Suppressor macrophage treated with lipopolysaccharide for 4 hours (primary cell): ENCODE data around the gene RHOB.

ENCODE experiments used
- DNase-seq: peaks from one replicate; pipeline ENCODE4 v3.0.0-alpha.2; 2020

The RHOB gene

GRCh38 chr2:20439503-20439902, 7.4 kb upstream of the RHOB start:
- DNase-seq, result peak; percentile 93

DNA sequence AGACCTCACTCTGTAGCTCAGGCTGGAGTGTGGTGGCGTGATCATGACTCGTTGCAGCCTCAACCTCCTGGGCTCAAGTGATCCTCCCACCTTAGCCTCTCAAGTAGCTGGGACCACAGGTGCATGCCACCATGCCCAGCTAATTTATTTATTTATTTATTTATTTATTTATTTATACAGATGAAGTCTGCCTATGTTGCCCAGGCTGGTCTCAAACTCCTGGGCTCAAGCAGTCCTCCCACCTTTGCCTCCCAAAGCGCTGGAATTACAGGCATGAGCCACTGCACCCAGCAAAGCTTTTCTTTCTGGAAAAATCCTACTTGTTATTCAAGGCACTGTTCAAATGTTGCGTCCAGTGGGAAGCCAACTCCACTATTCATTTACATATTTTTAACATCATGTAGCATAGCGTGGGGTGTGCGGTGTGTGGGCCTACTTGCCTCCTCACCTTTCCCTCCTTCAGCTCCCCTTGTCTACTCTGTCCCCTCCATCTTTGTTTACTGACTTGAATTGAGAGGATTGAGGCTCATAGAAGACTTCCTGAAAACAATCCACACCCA, 6.8 kb upstream of the RHOB start:
- DNase-seq, result no peak

- DNase-seq, result peak; percentile 56
Measured at GRCh38 chr2:20443276-20443920, 3.5 kb upstream of the RHOB start.

DNA sequence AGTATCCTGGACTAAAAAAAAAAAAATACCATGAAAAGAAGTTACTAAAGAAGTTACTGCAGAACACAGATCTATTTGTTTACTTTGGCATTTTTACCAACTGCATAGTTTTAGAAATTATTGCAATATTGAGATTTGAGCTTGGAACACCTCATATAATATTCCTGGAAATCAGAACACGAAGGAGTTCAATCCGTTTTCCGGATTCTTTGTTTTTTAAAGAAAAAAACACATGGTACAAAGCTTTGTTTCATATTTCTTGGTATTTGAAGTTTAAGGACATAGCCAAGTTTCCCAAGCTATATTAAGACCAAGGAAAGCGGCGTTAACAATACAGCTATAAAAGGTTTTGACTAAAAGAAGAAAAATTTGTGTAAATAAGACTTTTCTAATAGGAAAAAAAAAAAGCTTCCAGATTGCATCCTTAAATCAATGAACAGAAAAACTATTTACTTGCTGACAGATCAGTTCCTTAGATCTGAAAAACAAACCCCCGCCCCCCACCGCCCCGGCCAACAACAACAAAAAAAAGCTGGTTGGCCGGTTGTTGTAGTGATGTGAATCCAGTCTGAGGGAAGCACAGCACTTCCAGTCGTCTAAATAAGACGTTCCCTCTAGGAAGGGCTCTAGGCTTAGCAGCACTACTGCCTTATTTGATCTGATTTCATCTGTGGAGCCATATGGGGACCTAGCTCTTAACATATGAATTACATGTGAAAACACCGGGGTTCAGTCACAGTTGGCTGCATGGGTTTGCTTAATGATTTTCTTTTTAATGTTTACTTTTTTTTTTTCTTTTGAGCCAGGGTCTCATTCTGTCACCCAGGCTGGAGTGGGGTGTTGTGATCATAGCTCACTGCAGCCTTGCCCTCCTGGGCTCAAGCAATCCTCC, 2.5 kb upstream of the RHOB start:
- no peak for DNase-seq

DNA sequence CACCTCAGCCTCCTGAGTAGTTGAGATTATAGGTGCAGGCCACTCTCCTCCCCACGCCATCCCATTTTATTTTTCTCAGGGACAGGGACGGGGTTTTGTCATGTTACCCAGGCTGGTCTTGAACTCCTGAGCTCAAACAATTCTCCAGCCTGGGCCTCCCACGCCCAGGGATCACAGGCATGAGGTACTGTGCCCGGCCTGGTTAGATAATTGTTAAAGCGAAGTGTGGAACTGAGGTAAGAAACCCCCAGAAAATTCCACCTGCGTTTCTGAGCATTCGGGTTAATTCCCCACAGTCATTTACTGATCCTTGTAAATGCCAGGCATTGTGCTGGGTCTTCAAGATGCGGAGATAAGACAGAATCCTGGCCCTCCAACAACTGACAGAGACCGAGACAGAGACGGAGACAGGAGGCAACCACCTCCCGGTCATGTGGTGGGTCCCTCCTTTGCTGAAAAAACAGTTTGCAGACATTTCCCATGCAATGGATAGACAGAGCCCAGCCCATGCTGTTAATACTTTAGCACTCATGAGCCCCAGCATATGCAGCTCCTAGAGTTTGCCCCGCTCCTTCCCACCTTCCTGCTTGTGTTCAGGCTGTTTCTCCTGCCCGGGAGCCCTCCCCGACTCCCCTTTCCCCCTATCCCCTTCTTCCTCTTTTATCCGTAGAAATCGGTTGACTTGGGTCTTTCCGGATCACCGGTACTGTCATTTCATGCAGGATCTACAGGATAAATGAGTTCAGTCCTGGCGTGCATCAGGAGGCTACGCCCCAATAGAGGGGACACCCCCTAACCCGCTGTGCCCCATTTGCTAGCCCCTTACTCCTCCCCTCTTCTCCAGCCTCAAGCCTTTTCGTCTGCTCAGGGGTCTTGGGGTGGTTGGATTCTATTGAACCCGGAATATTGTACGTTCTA, 1.6 kb upstream of the RHOB start:
- no peak for DNase-seq

DNA sequence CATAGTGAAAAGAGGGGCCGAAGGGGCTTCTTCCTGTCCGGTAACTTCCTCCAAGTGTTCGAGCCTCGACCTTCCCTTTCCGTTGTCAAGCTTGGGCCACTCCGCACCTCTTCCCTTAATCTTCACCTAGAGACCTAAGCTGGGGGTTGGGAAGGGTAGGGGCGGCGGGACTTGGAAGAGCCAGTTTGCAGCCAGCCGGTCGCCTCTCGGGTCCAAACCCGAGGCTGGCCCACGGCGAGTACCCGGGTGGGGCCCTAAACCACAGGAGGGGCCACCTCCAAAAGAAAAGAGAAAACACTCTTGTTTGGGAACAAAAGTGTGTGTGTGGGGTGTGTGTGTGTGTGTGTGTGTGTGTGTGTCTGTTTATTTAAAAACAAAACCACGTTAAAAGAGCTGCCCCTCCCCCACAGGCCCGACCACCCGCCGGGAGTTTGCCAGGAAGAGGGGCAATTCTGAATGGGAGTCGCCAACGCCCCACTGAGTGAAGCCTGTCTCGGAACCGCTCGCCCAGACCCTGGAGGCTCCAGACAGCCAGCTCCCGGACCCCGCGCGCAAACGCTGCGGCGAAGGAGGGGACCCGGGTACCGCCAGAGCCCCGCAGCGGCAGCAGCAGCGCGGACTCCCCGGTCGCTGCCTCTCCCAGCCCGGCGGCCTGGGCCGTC, 488 bp upstream of the RHOB start:
- DNase-seq, result no peak

DNA sequence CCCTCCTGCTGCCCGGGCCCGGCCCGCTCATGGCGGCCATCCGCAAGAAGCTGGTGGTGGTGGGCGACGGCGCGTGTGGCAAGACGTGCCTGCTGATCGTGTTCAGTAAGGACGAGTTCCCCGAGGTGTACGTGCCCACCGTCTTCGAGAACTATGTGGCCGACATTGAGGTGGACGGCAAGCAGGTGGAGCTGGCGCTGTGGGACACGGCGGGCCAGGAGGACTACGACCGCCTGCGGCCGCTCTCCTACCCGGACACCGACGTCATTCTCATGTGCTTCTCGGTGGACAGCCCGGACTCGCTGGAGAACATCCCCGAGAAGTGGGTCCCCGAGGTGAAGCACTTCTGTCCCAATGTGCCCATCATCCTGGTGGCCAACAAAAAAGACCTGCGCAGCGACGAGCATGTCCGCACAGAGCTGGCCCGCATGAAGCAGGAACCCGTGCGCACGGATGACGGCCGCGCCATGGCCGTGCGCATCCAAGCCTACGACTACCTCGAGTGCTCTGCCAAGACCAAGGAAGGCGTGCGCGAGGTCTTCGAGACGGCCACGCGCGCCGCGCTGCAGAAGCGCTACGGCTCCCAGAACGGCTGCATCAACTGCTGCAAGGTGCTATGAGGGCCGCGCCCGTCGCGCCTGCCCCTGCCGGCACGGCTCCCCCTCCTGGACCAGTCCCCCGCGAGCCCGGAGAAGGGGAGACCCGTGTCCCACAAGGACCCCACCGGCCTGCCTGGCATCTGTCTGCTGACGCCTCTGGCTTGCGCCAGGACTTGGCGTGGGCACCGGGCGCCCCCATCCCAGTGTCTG, 767 bp downstream of the RHOB start:
- peak; percentile 53 for DNase-seq

DNA sequence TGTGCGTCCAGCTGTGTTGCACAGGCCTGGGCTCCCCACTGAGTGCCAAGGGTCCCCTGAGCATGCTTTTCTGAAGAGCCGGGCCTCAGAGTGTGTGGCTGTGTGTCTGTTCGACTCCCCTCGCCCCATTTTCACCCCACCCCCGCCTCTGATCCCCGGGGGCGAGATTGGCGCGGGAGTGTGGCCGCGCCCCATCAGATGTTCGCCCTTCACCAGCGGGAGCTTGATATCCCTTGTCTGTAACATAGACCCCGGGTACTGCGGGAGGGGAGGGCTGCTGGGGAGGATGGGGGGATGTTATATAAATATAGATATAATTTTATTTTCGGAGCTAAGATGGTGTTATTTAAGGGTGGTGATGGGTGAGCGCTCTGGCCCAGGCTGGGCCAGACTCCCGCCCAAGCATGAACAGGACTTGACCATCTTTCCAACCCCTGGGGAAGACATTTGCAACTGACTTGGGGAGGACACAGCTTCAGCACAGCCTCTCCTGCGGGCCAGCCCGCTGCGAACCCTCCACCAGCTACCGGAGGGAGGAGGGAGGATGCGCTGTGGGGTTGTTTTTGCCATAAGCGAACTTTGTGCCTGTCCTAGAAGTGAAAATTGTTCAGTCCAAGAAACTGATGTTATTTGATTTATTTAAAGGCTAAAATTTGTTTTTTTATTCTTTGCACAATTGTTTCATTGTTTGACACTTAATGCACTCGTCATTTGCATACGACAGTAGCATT, 1.5 kb downstream of the RHOB start:
- DNase-seq, result no peak

- DNase-seq, result no peak
Measured at GRCh38 chr2:20448977-20449306, 2.1 kb downstream of the RHOB start.

- DNase-seq, result no peak
Measured at GRCh38 chr2:20449501-20450200, 2.8 kb downstream of the RHOB start.

GRCh38 chr2:20450201-20450999, 3.5 kb downstream of the RHOB start:
- no peak for DNase-seq

GRCh38 chr2:20451000-20451290, 4.1 kb downstream of the RHOB start:
- no peak for DNase-seq

DNA sequence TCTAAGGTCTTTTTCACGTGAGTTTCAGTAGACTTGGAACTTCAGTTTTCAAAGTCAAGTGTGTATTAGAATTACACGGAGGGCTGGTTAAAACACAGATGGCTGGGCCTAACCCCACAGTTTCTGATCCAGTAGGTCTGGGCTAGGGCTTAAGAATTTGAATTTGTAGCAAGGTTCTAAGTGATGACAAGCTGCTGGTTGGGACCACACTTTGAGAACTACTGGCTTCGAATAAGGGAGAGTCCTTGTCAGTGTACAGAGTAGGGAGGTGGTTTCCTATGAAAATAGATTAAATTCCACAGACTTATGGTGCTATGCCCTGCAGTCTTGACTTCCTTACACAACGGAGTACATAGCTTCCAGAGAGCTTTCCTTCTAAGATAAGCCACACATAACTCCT, 4.5 kb downstream of the RHOB start:
- DNase-seq, result no peak

DNA sequence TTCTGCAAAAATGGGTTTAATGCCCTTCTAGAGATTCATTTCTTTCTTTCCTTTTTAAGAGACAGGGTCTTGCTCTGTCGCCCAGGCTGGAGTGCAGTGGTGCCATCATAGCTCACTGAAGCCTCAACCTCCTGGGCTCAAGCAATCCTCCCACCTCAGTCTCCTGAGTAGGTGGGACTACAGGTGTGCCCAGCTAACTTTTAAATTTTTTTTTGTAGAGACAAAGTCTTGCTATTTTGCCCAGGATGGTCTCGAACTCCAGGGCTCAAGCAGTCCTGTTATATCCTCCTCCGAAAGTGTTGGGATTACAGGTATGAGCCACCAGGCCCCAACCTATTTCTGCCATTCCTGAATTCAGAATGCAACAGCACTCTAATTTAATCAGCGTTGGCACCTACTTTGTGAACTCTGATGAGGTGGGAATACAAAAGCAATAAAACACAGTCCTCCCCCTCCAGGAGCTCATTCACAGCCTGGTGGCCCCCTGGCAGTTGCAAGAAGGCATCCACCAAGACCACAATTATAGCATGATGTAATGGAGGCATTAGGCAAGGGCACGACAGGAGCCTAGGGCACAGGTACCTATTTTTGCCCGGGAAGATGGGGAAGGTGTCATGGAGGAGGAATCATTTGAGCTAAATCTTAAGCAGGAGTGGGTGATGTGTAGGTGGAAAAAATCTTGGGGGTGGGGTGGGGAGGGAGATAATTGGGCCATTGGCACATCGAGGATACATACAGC, 5.1 kb downstream of the RHOB start:
- no peak for DNase-seq

- no peak for DNase-seq
Measured at GRCh38 chr2:20452551-20452950, 5.7 kb downstream of the RHOB start.

DNA sequence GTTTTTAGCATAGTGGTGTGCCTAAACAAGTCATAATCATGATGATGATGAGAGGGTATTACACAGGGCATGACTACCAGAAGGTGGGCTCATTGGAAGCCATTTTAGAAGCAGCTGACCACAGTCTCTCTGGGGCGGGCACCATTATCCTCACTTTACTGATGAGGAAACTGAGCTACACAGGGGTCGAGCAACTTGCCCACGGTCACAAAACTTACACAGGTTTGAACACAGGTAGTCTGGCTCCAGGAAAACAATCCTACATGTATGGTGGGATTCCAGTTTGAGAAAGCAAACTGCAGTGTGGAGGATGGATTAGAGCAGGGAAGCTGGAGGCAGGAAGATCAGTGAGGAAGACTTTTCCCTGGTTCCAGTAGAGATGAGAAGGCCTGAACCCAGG, 6.2 kb downstream of the RHOB start:
- DNase-seq, result no peak

GRCh38 chr2:20454036-20454981, 7.4 kb downstream of the RHOB start:
- DNase-seq, result no peak

DNA sequence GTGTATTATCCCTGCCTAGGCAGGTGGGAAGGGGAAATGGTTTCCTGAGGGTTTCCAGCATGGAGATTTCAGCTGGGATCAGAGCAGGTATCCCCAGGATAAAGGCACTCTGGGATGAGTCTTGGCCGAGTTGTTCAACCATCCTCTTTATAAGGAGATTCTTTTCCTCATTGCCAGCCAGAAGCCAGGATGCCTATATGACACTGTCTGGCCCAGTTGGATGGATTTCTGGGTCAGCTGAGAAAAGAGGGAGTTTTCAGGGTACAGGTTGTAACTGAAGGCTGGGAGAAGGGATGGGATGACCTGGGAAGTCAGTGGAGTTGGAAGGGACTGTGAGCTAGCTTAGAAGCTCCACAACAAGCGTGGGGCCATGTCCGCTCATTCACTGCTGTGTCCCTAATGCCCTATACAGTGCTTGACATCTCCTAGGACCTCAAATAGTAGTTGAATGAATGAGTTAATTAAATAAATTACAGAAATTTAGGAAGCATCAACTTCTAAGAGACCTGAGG, 8.3 kb downstream of the RHOB start:
- DNase-seq, result no peak
